NCI-H526 (cell line): ENCODE results near the gene SULF2.
"Not testable (repeated sequence)": the region's sequence is repeated elsewhere in the genome, so short reads cannot be mapped to it uniquely, and the experiment has no call there.

ENCODE experiments used
- DNase-seq, 2 experiments: peaks; one replicate each; lab custom pipeline; 2025; lab: John Stamatoyannopoulos, UW

The SULF2 gene

DNA sequence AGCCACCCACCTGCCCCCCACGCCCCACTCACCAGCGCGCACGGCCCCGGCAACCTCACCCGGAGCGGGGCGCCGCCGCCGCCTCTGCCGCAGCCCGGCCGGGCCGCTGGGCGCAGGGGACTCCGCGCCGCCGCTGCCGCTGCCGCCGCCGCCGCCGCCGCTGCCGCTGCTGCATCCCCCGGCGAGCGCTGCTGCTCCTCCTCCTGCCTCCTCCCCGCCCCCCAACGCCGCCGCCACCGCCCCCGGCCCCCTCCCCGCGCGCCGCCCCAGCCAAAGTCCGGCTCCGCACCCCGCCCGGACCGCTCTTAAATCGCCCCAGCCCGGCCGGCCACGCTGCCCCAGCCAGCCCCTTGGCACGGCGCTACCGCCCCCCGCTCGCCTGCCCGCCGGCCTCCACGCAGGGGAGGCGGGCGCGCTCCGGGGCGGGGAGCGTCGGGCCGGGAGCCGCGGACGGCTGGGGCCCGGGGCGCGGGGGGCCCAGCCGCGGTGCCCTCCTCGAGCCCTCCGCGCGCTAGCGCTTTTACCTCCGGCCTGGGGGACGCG lies at the start of gene SULF2:
Gene SULF2, minus strand, starts transcription at position 171 of the 543 bp plus-strand sequence. CDS start 28,118 bp downstream, outside the sequence.
- DNase-seq = peak in 1 of 2 experiments; percentile 49

DNA sequence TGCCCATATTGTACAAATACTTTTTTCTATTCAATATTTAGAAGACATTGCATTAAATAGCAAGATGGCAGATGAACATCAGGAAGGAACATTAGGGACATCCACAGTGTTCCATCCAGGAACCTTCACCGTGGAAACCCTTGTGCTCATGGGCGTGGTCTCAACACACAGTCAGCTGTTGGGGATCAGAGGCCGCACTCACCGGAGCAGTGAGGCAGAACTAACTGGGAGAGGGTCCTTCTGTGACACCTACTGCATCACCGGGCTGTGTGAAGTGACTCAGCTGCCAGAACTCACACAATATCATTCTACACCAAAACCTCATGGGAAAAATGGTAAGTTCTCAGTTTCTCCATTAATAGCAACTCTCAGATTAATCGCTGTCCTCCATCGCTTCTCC lies 46.4 kb upstream of the SULF2 start:
- not testable (repeated sequence) for DNase-seq

DNA sequence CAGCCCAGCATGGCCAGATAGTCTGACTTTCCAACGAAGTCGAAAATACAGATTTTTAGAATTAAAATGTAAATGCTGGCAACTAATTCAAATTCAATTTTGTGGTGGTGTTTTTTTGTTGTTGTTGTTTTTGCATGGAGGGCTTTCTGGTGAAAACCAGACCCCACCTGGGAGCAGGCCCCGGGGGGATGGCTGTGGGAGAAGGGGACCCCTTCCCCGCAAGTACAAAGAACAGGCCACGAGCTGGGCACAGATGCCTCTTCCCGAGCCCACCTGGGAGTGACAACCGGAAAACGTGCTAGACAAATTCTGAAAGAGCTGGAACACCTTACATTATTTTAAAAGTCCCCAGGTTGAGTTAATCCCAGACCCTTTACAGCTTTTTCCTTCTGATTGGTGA lies 41.4 kb upstream of the SULF2 start:
- not testable (repeated sequence) for DNase-seq

DNA sequence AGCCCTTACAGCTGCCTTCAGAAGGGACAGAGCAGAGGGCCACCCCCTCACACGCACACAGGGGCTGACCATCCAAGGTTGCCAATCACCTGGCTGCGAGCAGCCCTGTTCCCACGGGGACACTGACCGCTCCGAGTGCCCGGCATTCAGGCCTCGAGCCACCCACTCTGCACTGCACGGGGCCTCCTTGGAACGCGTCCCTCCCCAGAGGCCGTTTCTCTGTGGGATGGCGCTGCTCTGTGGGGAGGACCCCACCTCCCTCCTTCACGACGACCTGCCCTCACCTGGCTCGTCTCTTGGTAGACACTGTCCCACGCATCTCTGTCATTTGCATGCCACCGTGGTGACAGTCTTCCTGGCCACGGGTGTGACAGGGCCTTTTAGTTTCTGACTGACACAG lies 40.7 kb upstream of the SULF2 start:
- DNase-seq = not testable (repeated sequence)

DNA sequence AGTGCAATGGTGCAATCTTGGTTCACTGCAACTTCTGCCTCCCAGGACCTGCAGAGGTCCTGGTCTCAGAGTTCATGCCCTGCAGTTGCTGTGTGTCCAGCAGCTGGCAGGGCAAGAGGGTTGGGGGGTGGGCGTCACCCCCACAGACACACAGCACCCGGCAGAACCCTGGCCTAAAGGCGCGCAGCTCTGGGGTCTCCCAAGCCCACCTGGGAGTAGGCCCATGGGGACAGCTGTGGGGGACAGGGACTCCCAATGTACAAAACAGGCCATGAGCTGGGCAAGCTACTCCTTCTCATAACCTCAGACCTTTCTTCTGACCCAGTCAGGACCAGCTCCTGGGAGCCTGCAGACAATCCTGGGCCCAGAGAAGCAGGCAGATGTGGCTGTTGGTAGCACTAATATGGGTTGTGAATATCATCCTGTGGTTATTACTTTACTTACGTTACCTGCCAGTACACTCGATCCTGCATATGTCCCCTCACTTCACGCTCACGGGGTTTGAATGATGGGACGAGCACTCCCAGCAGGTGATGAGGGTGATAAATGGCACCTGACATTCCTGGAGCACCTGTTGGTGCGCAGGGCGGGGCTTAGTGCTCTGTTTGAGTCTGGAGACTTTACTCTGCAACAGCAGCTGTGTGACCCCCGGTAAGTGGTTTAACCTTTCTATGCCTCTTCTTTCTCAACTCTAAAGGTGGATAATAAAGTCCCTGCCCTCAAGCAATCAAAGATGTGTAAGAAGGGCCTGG lies 39.9 kb upstream of the SULF2 start:
- DNase-seq = peak in 1 of 2 experiments; percentile 27

DNA sequence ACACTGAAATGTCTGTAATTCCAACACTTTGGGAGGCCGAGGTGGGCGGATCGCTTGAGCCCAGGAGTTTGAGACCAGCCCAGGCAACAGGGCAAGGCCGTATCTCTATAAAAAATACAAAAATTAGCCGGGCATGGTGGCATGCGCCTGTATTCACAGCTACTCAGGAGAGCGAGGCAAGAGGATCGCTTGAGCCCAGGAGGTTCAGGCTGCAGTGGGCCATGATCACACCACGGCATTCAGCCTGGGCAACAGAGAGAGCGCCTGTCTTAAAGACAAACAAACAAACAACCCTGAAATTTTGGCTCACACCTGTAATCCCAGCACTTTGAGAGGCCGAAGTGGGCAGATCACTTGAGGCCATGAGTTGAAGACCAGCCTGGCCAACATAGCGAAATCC lies 38.7 kb upstream of the SULF2 start:
- not testable (repeated sequence) for DNase-seq

DNA sequence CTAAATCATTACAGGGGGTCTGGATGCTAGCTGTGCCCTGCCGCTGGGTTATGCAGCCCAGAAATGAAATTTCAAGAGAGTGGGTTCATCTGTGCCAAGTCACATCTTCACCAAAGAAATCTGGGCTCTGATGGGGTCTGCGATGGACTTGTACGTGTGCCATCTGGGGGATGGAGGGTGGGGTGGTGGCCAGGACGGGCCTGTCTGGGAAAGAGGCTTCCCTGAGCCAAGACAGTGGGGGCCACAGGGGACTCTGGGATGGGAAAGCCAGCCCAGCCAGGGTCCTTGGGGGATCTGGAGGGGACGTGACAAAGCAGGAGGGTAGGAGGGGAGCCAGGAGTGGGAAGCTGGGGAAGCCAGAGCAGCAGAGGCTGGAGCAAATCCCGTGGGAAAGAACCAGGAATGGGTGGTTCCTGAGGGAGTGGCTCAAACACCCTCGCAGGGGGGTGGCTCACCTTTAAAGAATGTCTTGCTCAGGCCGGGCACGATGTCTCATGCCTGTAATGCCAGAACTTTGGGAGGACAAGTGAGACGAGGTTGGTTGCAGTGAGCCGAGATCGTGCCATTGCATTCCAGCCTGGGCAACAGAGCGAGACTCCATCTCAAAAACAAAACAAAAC lies 36.3 kb upstream of the SULF2 start:
- DNase-seq = no peak

DNA sequence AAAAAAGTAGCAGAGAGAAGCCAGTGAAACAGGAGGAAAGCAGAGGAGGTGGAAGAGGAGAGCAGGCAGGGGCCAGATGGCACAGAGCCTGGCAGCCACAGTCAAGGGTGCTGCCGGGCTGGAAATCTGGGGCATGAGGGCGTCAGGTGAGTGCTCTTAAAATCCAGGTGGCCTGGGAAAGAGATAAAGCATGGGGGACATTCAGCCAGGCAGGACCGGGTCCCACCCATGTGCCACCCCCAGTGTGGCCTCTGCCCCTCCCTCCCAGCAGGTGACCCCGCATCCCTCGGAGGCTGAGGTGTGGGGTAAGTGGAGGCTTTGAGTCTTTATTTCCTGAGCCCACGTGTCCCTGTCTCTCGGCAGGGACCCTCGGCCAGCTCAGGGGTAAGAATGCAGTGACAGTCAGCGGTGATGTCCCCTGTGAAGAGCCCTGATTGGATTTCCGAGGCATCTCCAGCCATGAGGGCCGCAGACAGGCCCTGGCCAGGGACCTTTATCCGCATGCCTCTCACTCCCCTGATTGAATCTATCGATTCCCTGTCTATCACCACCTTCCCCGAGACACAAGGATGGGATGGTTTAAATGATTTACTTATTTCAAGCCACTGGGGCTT lies 33.8 kb upstream of the SULF2 start:
- DNase-seq = no peak

DNA sequence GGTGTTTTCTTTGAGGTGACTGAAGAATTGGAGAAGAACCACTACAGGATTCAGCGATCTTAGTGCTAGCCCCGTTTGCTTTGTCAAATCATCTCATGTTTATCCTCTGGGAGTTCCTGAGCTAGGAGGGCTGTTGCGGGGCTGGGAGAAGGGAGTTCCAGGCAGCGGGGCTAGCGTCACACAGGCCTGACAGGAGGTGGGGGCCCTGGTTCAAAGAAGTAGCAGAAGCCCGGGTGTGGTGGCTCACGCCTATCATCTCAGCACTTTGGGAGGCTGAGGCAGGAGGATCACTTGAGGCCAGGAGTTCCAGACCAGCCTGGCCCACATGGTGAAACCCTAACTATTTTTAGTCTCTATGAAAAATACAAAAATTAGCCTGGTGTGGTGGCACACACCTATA lies 33.2 kb upstream of the SULF2 start:
- no peak for DNase-seq

DNA sequence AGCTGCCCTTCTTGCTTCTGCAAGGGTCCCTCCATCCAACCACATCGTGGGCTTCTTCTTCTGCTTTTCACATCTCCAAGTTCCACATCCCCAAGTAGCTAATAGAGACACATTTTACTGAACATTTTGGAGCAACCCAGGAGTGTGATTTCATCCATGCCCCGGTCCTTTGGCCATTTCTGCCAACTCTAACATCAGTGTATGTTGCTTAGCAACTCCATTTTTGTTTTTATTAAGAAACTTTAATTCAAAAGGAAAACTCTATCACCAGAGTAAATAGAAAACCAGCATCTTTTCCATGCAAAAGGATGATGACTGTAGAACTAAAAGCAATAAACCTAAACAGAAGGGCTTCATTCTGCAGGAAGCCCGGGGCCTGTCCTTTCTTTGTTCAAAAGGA lies 32.7 kb upstream of the SULF2 start:
- DNase-seq = no peak

DNA sequence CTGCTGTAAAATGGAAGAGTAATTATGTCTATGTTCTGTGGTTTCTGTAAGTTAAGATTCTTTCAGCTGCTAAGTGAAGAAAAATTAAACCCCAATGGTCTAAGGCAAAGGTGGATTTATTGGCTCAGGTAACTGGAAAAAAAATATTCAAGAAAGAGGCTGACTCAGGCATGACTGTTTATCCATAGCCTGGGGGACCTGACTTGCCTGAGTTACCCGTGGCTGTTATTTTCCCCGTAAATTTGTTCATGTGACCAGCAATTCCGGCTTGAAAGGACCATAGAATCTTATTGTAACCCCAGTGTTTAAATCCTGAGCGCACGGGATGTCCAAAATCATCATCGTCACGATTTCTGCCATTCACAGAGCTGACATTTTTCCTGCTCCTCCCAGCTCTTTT lies 32.3 kb upstream of the SULF2 start:
- DNase-seq = no peak

DNA sequence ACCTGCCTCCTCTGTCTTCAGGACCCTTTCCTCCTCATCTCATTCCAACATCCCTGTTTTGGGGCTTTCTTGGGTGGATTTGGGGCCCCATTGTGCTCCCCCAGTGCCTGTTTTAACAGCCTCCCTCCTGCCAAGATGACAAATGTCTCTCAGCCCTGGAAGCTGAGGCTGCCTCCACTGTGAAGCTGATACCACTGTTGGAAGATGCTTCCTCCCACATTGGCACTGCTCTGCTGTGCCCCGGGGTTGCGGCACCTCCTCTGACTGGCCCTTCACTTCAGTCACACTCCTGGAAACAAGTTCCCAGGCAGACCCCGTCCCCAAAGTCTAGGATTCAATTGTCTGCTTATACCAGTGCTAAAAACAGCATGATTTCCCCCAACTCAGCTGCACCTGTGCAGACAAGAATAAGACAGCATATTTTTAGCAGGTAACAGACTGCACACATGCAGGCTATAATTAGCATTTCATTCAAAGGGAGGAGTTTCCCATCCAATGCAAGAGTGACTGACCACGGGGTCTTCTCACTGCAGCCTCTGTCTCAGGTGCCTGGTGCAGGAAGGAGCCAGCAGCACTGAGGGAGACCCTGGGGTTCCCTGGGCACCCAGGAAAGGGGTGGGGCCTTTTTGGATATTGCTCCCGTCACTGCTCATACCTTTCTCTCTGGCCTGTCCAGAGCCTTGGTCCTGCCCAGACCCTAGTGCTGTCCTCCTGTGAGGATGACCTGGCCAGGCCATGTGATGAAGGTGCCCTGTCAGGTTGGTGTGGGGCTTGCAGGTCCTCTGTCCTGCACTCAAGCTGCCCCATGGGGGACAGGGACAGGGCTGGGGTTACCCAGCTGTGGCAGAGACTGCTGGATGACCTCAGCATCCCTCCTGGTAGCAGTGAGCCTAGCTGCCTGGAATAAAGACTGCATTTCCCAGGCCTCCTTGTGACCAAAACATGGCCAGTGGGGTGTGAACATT lies 31.5 kb upstream of the SULF2 start:
- no peak for DNase-seq

DNA sequence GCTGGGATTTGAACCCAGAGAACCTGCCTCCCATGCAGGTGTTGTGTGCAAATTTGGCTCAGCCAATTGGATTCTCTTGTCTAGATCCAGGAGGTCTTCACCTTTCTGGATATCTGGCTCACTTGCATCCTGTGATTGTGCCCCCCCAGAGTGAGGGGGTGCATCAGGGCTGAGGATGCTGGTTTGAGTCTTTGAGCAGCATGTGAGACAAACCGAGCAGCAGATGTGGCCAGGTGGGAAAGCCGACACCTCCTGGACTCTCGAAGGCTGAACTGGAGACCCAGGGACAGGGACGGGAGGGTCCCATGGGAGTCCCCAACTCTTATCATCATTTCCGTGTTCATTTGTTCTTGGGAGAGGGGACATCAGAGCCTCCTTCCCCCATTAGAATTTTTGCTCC lies 30.6 kb upstream of the SULF2 start:
- DNase-seq = no peak

DNA sequence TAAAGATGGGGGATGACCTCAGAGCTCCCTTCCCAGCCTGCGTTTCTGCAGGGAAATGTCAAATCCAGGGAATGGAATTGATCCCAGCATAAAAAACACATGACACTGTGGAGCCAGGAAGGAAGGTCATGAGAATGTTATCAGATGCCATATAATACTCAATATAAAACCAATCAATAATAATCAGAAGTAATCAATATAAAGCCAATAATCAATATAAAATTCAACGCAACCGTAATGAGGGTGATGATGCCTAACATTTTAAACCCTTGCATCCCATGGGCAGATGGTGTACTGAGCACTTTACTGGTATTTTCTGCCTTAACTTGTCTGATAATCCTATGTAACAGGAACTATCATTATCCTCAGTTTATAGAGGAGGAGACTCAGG lies 30.1 kb upstream of the SULF2 start:
- DNase-seq = no peak

DNA sequence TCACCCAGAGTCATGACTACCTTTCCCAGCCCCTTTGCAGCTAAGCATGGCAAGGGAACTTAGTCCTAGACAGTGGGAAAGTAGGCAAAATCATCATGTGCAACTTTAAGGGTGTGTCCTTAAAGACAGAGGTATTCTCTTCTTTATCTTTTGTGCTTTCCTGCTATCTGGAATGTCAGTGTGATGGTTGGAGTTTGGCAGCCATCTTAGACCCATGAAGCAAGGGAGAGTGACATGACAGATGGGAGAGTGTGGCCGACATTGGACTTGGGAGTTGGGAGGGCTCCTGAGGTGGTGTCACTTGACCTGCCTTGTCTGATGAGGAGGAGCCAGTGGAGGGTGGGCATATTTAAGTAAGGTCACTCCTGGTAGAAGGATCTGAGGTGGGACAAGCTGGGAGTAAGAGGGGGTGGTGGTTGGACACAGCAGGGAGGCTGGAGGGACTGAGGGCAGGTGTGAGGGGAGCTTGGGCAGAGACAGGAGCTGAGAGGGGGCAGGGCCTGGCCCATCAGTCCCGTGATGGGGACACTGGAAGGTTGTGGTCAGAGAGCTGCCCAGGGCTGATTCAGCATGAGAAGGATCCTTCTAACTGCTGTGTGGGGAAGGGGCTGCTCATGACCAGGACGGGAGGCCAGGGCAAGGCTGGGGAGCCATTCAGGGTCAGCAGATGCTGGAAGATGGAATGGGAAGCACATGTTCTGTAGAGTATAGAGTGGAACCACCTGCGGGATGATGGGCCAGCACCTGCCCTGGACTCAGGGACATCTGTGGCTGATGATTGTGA lies 29.5 kb upstream of the SULF2 start:
- no peak for DNase-seq

DNA sequence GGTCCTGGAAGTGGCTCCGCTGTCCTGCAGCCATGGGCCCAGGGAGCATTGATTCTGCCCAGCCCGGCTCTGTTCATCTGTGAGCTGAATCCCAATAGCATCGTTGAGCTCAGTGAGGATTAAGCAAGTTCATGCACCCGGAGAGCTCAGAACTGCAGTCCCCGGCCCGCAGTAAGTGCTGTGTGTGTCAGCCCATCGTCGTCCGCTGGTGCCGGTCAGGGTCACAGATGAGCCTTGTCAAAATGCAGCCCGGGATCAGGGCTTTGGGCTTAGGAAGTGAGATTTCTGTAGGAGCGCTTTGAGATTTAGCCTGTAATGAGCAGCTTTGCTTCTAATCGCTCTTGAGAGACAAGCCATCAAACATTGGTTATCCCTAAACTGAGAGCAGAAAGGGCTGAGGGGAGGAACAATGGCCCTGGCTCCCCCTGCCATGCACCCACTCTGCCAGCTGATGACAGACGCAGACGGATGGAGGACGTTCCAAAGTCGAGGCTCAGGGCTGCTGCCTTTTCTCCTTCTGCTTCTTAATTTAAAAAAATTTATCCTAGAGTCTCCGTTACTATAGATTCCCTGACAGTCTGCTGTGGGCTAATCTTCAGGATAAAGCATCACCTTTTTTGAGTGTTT lies 25.6 kb upstream of the SULF2 start:
- no peak for DNase-seq

DNA sequence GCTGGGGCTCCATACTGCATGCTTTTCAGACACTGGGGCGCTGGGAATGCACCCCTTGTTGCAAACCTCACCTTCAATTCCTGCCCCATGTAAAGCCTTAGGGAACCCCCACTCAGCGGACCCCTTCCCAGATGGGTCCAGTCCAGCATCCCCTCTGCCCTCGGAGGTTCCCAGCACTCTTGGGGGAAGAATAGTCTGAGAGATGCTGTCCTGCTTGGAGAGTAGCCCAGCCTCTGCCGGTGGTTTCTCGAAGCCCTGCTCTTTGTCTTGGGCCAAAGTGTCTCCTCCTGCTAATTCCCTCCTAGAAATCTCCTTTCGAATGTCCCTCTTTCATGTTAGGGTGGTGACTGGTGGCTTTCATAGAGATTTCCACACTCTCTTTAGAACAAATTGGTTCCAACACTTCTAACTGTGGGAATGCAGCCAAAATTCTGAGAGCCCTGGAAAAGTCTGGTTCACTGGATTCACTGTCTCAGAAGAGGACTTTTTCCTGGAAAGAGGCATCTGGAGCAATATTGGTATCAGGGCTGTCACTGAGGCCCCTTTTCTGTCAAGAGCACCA lies 24.9 kb upstream of the SULF2 start:
- DNase-seq = no peak

DNA sequence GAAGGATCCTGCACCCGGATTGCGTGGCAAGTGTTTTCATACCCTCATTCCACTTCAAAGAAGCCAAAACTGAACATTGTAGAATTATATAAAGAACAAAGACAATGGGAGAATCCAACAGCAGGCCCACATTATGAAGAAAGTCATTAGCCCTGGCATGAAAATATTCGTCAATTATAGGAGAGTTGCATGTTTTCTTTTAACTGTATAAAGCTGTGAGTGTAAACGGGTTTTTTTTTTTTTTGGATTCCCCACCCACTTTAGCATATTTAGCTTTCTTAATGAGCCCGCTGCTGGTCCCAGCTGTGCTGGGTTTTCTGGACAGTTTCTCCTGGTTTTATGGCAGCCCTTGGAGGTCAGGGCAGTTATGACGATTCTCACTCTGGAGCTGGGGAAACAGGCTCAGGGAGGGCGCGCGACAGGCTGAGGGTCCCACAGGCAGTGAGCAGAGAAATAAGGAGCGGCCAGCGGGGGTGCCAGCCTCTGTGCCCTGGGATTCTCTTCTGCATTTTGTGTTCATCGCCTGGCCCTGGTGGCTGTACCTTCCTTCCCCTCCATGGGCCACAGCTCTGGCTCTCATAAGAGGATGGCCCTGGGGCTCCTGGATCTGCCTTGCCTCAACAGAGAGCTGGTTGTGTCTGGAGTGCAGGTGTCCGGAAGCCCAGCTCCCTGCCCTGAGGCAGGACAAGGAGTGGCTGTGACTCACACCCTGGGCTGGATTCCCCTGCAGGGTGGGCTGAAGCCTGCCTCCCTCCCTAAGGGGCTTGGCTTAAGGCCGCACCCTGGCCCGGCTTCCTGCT lies 24.1 kb upstream of the SULF2 start:
- DNase-seq = no peak

DNA sequence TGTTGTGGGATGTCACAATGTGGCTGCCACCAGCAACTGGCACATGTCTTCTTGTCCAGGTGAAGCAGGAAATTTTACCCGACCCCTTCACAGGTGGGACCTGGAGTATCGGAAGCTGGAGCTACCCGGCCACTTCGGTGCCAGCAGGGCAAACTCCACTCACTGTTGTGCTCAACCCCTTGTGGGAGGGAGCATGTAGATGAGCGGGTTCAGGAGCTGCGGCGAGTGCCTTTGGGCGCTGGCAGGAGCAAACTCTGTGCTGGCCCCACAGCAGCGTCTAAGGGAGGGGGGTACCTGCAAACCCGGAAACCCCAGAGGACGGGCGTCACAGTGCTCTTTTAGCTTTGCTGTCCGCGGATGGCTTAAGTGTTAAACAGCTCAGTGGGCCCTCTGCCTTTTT lies 20.7 kb upstream of the SULF2 start:
- peak in 1 of 2 experiments; percentile 59 for DNase-seq
